ENCODE data around the gene COL7A1. TPM values are rescaled to one million over a fixed set of nuclear protein-coding genes. Genes with fewer than 3 reads are reported as not detected.

The COL7A1 gene
- total RNA-seq, 1 donor from 2014 or later, result 24.5 TPM

DNA sequence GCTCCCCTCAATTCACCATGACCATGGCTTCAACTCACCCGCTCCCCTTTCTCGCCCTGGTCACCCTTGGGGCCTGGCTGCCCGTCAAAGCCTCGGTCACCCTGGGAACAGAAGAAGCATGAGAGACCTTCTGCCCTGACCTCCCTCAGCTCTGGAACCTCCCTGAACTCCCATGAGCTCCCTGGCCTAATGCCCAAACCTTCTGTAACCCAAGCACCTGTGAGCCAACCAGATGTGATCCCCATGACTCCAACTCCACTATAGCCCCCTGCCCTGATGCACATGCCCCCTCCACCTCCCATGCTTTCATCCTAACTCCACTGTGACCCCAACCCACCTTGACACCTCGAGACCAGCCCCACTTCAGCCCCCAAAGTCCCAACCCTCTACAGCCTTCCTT, 28.0 kb downstream of the COL7A1 start:
- DNase-seq (no peak), ATAC-seq (no peak)
- intact Hi-C loops (cut with micrococcal nuclease), result no loop called here

DNA sequence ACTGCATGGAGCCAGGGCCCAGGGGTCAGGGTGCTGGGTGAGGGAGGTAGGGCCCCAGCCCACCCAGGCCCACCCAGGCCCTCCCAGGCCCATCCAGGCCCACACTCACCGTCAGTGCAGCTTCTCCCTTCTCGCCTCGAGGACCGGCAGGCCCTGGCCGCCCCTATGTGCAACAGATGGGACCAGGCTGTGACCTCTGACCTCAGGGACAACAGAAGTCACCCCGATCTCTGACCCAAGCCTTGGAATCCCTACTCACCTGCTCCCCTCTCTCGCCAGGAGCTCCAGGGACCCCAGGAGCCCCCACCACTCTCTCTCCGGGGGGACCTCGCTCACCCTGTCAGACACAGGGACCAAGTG, 28.7 kb downstream of the COL7A1 start:
- no peak for DNase-seq
- ATAC-seq, result no peak
- intact Hi-C loops (cut with micrococcal nuclease), result no loop called here

DNA sequence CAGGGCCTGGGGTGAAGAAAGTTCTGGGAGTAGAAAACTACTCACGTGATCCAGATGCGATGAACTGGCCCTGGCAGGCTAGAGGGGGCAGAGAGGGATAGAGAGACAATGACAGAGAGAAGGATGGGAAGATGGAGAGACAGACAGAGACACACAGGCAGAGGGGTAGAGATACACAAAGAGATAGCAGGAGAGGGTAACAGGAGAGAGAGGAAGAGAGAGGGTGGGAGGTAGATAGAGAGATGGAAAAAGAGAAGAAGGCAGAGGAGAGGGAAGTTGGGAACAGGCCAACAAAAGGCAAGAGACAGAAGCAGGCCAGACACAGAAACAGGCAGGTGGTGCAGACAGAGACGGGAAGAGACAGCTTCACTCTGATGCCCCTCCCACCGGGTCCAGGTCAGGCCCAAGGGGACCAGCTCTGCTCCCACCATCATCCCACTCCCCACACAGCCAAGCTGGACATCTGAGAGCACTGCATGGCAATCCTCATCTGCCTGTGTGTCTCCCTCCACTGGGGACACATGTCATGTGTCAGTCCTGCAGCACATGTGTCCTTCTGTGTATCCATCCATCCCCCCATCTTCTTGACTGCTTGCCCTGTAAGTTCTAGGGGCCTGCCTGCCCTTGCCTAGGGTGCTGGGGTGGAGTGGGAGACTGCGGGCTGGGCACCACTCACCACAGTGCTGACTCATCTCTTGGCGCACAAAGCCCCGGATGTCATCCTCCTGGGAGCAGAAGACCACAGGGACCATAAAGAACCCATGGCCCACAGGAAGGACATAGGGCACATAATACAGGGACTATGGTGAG, 29.3 kb downstream of the COL7A1 start:
- intact Hi-C loops (cut with micrococcal nuclease), result no loop called here
- ATAC-seq, result no peak
- no peak for DNase-seq

DNA sequence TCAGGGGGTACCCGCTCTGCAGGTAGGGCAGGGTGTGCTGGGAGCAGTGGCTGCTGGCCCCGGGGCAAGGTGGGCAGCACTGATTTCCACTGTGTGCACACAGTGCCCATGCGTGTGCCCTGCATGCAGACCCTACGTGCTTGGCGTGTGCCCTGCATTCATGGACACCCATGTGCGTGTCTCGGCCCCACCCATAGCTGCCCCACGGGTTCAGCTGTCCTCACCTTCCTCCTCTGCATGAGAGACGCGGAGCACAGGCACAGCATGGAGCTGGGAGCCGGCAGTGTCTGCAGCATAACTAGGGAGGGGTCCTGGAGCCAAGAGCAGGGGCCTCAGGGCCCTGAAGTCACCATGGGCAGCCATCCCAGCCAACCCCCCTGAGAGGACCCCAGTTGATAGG, 29.9 kb downstream of the COL7A1 start:
- intact Hi-C loops (cut with micrococcal nuclease), result no loop called here
- ATAC-seq (no peak), DNase-seq (no peak)

DNA sequence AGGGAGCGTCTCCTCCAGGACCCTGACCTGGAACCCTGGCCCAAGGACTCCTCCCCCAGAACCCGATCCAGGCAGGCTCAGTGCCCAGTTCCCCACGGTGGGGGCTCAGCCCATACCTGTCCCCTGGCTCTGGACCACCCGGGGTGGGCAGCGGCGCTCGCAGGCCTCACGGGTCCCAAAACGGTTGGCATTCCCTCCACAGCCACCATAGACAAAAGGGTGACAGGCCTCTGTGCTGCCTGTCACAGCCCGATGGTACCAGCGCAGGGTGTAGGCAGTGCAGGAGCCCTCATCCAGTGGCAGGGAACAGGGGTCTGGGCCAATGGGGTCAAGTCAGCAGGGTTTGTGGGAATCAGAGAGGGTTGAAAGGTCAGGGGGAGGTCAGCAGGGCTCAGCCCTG, 30.5 kb downstream of the COL7A1 start:
- ATAC-seq (no peak), DNase-seq (no peak)
- intact Hi-C loops (cut with micrococcal nuclease), result no loop called here

DNA sequence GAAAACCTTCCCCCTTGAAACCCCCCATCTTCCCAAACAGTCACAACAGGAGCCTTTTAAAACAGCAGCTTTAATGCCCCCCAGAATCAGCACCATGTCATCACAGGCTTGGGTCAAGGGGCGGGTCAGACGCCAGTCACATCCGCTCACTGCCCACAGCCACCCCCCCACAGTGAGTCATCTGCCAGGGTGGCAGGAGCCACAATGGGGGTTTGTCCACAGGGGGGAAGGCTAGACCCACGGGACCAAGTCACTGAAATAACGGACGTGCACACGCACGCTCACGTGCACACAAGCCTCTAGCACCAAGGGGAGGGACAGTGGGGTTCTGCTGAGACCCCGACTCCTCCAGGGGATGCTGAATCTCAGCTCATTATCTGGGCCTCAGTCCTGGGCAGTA, 31.1 kb downstream of the COL7A1 start:
- intact Hi-C loops (cut with micrococcal nuclease), result no loop called here

DNA sequence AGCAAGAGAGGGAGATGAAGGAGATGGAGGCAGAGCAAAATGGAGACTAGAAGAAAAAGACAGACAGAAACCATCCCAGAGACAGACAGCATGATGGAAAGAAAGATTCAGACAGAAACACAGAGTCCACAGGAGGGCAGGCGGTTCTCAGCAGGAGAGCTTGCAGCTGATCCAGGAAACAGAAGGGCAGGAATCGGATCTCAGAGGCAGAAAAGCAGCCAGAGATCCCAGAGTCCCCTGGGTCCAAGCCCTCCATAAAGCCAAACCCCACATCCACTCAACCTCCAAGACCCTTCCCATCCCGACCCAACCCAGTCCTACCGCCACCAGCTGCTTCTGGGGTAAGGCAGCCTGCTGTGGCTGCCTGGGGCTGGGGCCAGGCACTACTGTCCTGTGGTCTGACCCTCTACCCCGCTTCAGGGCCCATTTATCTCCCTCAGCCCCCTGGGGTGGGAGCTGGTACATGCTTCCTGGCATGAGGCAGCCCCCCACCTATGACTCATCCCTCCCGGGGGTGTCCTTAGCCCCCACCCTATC, 31.7 kb downstream of the COL7A1 start, which contains the start of gene UCN2:
Gene UCN2, minus strand, starts transcription at position 400 of the 537 bp plus-strand sequence. CDS start 657 bp downstream, outside the sequence.
- intact Hi-C loops (cut with micrococcal nuclease), result no loop called here
- DNase-seq, result no peak

More for the DNA sequence above, 31.1 kb downstream of the COL7A1 start:
- DNase-seq (peak; percentile 56), ATAC-seq (no peak)

DNA sequence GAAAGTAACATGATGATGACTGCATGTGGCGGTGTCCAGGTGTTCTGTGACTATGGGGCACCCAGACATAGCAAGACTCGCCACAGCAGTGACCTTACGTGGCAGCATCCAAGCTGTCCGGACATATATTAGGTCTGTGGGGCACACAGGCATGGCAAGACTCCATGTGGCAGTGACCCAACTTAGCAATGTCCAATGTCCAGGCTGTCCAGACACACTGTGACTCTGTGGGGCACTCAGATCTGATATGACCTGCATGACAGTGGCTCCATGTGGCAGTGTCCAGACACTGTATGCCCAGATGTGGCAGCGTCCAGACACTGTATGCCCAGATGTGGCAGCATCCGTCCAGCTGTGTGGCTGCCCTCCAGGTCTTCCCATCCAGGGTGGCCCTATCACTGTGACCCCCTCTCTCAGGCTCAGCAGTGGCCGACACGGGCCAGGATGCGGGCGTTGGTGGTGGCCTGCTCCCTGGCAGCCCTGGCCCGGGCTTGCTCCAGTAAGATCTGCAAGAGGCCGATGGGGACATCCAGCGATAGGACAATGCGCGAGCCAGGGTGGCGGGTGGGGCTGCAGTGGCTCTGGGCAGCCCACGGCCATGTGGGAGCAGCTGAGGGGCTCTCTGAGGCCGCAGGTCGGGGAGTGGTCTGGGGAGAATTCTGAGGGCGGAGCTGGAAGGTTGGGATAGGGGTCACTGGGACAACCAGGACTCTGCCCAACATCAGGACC, 32.6 kb downstream of the COL7A1 start:
- ATAC-seq (no peak), DNase-seq (no peak)
- intact Hi-C loops (cut with micrococcal nuclease), result no loop called here

More for the DNA sequence above, 31.7 kb downstream of the COL7A1 start, which contains the start of gene UCN2:
- ATAC-seq, result no peak

DNA sequence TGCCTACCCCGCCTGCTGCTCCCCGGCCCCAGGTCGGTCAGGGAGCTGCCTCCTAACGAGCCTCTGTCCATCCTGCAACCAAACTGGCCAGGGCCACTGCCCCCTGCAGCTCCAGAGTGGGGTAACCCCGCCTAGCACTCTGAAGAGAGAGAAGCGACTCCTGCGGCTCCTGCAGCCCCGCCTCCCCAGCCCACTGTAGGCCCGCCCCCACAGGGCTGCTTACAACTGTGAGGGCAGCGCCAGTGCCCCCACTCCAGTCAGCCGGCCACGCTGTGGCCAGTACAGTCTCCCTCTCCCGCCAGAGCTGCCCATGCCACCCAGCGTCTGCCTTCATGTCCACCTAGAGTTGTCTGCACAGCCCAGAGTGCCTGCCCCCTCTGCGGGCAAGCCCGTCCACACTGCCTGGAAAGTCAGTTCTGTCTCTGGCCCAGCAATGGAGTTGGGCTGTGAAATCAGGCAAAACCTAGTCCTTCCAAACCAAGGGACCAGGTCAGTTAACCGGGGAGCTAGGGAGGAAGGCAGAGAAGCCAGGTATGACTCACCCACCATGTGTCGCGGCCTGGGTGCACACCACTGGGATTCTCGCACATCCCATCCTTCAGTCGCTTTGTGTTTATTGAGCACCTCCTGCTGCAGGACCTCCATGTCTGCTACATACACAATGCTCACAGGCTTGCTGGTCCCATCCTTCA, 33.9 kb downstream of the COL7A1 start:
- intact Hi-C loops (cut with micrococcal nuclease), result no loop called here
- peak; percentile 80 for DNase-seq
- ATAC-seq, result peak; percentile 18

DNA sequence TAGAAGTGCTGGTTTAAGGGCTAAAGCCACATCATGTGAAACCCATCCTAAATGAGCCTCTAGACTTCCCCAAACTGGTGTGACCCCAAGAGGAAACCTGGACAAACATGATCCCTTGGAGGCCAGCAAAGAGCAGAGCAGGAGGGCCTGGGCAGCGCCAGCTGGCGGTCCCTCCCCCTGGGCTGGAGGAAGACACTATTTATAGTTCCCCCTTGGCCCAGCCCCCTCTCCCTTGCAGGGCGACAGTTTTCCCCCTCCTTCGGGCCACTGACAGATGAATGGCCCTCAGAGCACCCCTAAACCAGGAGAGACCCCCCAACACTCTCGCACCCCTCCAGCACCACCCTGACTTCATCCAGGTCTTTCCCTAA, 34.5 kb downstream of the COL7A1 start:
- intact Hi-C loops (cut with micrococcal nuclease), result no loop called here
- DNase-seq (peak; percentile 68), ATAC-seq (peak; percentile 36)

DNA sequence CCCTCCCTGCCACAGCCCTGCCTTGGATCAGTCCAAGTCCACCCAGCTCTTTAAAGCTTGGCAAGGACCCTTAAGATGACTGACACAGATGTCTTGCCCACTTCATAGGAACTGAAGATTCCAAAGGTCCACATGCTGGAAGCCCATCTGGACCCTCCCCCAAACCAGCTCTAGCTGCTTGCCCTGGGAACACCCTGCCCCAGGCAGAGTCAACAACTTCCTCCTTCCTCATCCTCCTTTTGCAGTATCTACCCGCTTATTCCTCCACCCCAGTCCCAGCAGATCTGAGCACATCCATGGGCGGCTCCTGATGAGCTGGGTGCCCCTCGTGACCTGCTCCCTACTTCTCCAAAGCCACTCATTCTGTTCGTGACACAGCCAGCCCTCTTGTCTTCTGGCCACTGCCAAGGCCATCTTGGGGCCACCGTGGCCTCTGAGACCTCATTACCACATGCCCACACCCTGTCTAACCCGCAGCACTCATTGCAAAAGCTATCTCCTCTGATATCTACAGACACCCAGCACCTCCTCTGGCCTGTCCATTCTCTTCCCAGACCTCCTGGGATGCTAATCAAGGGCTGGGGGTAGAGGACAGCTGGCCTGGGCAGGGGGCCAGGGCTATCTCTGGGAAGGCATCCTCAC, 36.5 kb downstream of the COL7A1 start:
- intact Hi-C loops (cut with micrococcal nuclease), result no loop called here
- ATAC-seq (no peak), DNase-seq (peak; percentile 62)

DNA sequence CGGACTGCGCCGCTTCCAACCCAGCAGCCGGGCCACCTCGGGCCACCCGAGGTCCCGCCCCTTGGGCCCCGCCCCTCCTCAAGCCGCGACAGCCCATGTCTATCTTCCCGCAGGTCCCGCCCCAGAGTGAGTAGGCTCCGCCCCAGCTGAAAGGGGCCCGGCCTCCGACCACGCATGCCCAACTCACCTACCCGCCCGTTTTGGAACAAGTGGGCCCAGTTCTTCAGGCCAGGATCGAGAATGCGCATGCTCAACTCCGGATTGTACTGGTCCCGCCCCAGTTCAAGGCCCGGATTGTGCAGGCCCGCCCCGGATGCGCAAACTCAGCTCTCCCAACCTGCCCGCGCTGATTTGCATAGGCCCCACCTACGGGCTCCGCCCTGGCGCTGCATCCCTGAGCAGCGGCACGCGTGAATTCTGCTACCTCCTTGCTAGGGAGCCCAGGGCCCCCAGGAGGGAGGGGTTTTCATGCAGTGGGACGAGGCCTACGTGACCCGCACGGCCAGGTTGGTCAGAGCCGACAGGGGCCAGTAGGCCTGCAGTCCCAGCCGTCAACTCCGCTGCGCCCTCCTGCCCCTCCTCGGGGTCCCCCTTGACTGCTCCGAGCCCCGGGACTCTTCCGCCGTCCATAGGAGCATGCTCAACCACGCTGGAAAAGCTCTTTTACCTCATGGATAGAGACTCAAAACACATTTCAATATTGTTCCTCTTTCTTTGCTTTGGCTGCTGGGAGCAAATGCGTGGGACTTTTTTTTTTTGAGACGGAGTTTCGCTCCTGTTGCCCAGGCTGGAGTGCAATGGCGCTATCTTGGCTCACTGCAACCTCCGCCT, 38.1 kb downstream of the COL7A1 start, which contains the start of gene PFKFB4:
Gene PFKFB4, minus strand, starts transcription at position 8 of the 831 bp plus-strand sequence. CDS start 26 bp downstream, outside the sequence.
- DNase-seq, result peak; percentile 99
- peak; percentile 90 for ATAC-seq
- intact Hi-C loops (cut with micrococcal nuclease), result no loop called here

DNA sequence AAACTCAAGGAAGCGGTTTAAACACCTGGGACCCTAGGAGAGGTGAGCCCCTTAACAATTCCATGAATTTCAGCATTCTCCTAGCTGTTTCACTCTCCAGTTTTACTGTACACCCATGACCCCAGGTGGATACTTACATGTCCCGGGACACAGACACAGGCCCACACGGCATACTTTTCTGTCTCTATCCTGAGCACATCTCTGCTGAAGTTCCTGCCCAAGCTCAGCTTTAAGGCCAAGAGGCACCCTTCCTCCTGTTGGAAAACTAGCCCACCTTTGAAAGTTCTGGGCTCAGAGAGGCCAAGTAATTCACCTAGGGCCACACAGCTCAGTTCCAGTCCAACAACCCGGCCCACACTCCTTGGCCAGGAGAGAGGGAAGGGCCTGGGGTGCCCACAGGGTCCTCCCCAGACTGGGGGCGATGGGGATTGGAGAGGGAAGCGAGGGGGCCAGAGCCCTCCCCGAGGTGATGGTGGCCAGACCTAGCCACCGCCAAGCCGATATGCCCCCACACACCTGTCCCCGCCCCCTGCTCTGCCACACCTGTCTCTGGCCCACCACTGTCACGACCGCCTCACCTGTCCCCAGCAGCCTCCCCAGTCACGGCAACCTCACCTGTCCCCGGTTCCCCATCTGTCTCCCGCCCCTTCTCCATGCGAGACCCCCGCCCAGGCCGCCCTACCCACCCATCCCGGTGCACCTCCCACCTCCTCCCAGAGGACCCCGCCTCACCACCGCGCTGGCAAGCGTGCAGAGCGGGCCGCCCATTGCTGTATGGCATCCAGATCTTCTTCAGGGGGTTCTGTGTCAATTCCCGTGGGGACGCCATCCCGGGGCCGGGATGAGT, 39.0 kb downstream of the COL7A1 start:
- intact Hi-C loops (cut with micrococcal nuclease), result no loop called here
- ATAC-seq (no peak), DNase-seq (no peak)

DNA sequence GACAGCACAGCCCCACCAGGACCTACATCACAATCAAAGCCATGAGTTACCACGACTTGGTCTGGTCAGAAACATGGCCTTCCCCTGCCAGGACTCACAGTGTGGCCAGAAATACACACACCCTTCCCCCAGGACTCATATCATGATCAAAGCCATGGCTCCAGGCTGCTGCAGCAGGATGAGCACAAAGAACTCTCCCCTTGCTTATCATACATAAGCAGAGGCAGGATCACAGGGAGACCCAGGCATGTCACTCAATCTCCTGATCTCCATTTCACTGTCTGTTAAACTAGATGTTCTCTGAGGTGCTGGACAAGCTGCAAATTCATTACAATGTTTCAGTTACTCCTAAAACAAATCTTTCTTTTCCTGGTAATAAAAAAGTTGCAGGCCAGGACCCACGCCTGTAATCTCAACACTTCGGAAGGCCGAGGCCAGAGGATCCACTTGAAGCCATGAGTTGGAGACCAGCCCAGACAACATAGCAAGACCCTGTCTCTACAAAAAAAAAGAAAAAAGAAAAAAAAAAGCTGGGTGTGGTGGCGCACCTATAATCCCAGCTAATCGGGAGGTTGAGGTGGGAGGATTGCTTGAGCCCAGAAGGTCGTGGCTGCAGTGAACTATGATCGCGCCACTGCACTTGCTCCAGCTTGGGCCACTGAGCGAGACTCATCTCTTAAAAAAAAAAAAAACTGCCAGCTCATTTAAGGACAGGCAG, 39.7 kb downstream of the COL7A1 start:
- DNase-seq (no peak), ATAC-seq (no peak)
- intact Hi-C loops (cut with micrococcal nuclease), result no loop called here

DNA sequence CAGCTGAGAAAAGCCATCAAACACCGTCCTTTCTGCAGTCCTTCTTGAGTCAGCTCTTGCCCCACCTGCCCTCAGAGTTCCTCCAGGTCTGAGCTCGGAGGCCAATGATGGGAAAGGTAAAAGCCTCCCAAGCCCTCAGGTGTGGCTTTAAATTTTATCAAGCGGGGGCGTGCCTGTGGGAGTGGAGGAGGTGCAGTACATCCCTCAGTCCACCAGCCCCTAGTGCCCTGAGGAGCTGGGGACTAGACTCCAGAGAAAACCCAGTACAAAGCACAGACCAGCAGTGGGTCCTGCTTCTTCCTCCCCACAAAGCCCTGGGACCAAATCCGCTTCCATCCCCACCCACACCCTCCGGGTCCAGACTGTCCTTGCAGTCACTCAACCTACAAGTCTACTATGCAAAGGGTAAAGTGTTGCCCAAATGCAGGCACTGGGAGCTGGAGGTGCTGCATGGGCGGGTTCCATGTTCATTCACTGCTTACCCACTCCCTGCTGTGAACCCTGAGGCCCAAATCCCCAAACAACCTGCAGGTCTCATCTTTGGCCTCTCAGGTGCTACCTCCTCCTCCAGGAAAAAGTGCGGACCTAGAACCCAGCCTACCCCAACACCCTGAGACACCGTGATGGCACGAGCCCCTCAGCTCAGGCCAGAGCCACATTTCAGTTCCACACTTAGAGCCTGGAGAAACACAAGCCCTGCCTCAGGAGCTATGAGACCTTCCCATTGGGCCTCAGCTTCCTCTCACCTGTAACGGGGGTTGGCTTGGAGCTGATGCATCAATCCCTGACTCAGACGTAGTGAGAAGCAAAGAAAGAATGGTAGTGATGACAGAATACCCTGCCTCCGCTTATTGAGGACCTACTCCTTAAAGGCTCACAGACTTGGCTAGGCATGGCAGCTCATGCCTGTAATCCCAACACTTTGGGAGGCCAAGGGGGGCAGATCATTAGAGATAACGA, 41.0 kb downstream of the COL7A1 start:
- DNase-seq, result no peak
- intact Hi-C loops (cut with micrococcal nuclease), result no loop called here
- no peak for ATAC-seq

DNA sequence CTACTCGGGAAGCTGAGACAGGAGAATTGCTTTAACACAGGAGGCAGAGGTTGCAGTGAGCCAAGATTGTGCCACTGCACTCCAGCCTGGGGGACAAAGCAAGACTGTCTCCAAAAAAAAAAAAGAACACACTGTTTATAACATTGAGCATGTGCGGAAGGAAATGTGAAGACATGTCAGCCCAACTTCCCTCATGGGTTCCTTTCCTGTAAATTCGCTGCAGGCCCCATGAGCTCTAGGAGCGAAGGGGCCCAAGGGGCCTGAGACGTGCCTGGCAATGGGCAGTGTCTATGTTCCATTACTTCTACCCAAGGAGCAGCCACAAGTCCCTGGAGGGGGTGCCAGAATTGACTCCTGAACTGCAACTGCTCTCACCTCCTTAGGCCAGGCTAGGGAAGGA, 41.8 kb downstream of the COL7A1 start:
- intact Hi-C loops (cut with micrococcal nuclease), result no loop called here
- no peak for ATAC-seq
- DNase-seq, result no peak
